Keratinocyte (primary cell): ENCODE results near the gene ODF2L. TPM values are rescaled to one million over a fixed set of nuclear protein-coding genes. Genes with fewer than 3 reads are reported as not detected.

ENCODE experiments used
- DNase-seq: peaks from one replicate; pipeline ENCODE4 v3.0.0-alpha.2; 2011; ENCODE audit warnings: low read depth, missing footprints, low spot score
- FAIRE-seq: peaks from 2 replicates; lab custom pipeline; 2011; peaks lifted over from hg19 to GRCh38; lab: Jason Lieb, UNC
- H2AFZ ChIP-seq: 2 replicates; pipeline ENCODE4 v1.6.0; 2012; ENCODE audit warnings: low read length, control low read depth, inconsistent platforms; ENCODE audit not compliant: control insufficient read depth
- H3K27ac ChIP-seq: 2 replicates; pipeline ENCODE4 v1.5.1; 2011; ENCODE audit warnings: low read length; ENCODE audit not compliant: control insufficient read depth, insufficient read depth
- H3K27me3 ChIP-seq: 3 replicates; pipeline ENCODE4 v1.6.0; 2011; ENCODE audit warnings: low read length; ENCODE audit not compliant: control insufficient read depth, insufficient read depth; ENCODE audit errors: extremely low read depth
- H3K36me3 ChIP-seq, 2 experiments: 2 replicates in 1 of 2; 3 replicates in 1 of 2; pipeline ENCODE4 v1.5.1; 2011; ENCODE audit warnings: low read length in 2 of 2, mild to moderate bottlenecking in 1 of 2; ENCODE audit not compliant: control insufficient read depth in 2 of 2, insufficient read depth in 2 of 2; ENCODE audit errors: extremely low read depth in 1 of 2
- H3K4me1 ChIP-seq: 3 replicates; pipeline ENCODE4 v1.5.1; 2011; ENCODE audit warnings: low read length; ENCODE audit not compliant: control insufficient read depth, insufficient read depth; ENCODE audit errors: extremely low read depth
- H3K4me2 ChIP-seq: 3 replicates; pipeline ENCODE4 v1.6.0; 2011; ENCODE audit warnings: low read depth, low read length; ENCODE audit not compliant: control insufficient read depth, insufficient read depth; ENCODE audit errors: extremely low read depth
- H3K4me3 ChIP-seq, 3 experiments: fragments of 200-600 bp in 1 of 3; sonication (generic) in 1 of 3; 2 replicates in 2 of 3; 3 replicates in 1 of 3; pipeline ENCODE4 v1.5.1; 2011 to 2016; ENCODE audit warnings: low read length in 3 of 3, mild to moderate bottlenecking in 3 of 3, control low read depth in 2 of 3, inconsistent platforms in 1 of 3, low read depth in 1 of 3, mixed read lengths in 1 of 3, mixed run types in 1 of 3, moderate library complexity in 1 of 3; ENCODE audit not compliant: control insufficient read depth in 2 of 3, insufficient read depth in 2 of 3; ENCODE audit errors: extremely low read depth in 1 of 3
- H3K79me2 ChIP-seq: 2 replicates; pipeline ENCODE4 v1.6.0; 2012; ENCODE audit warnings: low read length; ENCODE audit not compliant: control insufficient read depth, insufficient read depth
- H3K9ac ChIP-seq: 3 replicates; pipeline ENCODE4 v1.6.0; 2011; ENCODE audit warnings: low read length; ENCODE audit not compliant: control insufficient read depth, insufficient read depth; ENCODE audit errors: extremely low read depth
- H3K9me1 ChIP-seq: 3 replicates; pipeline ENCODE4 v1.6.0; 2011; ENCODE audit warnings: low read length; ENCODE audit not compliant: control insufficient read depth, insufficient read depth; ENCODE audit errors: extremely low read depth
- H3K9me3 ChIP-seq: 2 replicates; pipeline ENCODE4 v1.5.1; 2012; ENCODE audit warnings: low read depth, low read length; ENCODE audit not compliant: control insufficient read depth
- H4K20me1 ChIP-seq: 3 replicates; pipeline ENCODE4 v1.6.0; 2011; ENCODE audit warnings: low read length; ENCODE audit not compliant: control insufficient read depth, insufficient read depth; ENCODE audit errors: extremely low read depth
- CTCF ChIP-seq, 3 experiments: IDR thresholded peaks in 1 of 3; conservative IDR thresholded peaks in 1 of 3; optimal IDR thresholded peaks in 1 of 3; 2 replicates in 2 of 3; 3 replicates in 1 of 3; pipeline versions ENCODE3 to v1.5.1; 2011; ENCODE audit warnings: low read length in 3 of 3, mild to moderate bottlenecking in 3 of 3, moderate library complexity in 2 of 3, control low read depth in 1 of 3, inconsistent platforms in 1 of 3; ENCODE audit not compliant: insufficient read depth in 2 of 3; ENCODE audit errors: extremely low read depth in 1 of 3
- EZH2 ChIP-seq: IDR thresholded peaks from one replicate; pipeline ENCODE4 v1.6.1; 2012; ENCODE audit warnings: inconsistent platforms, mild to moderate bottlenecking, low read length, moderate library complexity
- dilution Hi-C: fragments of 300-500 bp; cut with MboI; formaldehyde crosslinking; loops from one replicate; pipeline ENCODE4 v1.7.0; 2020; ENCODE audit warnings: low sequenced_read_pairs; ENCODE audit not compliant: extremely low pct_ligation_motif_present
- polyA plus RNA-seq, 5 experiments: library from polyadenylated mRNA; depleted of rRNA in 3 of 5; stranded (reverse) in 3 of 5; stranded (forward) in 1 of 5; unstranded in 1 of 5; fragments of >200 nt; gene quantifications; 1 replicate in 1 of 5; 2 replicates in 3 of 5; 3 replicates in 1 of 5; pipeline versions ENCODE4 v1.2.1 to v1.2.3, GENCODE V29; 2011 to 2012; ENCODE audit warnings: missing spikeins in 2 of 5, low read depth in 1 of 5, low replicate concordance in 1 of 5

Gene ODF2L
- polyA plus RNA-seq, 1 donor (not counting 4 experiments of a cell fraction or from before 2014, with no cell fraction given): 22.0 TPM

DNA sequence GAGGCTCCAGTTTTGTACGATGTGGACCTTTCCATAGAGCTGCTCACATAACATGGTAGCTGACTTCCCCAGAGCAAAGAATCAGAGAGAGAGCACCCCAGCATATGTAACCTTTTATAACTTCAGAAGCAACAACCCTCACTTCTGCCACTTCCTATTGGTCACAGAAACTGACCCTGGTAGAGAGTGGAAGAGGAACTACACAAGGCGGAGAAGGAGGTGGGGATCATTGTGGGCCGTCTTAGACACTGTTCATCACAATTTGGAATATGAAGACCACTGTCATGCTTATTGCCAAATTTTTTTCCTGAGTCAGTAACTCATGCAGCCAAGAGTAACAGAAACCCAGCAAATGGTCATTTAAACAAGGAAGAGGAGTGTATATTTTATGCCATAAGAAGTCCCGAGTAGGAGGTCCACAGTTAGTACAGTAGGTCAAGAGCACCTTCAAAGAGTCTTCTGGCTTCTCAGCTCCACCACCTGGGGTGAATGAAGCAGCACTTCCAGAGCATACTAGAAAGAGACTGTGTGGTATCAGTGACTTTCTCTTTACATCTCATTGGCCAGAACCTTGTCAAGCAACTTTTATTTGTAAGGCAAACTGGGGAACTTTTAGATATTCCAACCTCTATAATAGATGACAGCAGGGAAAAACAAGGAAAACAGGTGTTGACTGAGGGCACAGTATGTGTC is 71.8 kb downstream of the ODF2L start:
- Histone ChIP-seq H3K36me3 (no peaks in the 10 kb centered on the region), H3K9me1 (no peaks in the 10 kb centered on the region), H3K79me2 (no peaks in the 10 kb centered on the region), H4K20me1 (no peaks in the 10 kb centered on the region), H3K4me3 (no peak overlapping the region), H3K27ac (no peak overlapping the region), H3K9ac (no peak overlapping the region), H2AFZ (no peak overlapping the region), H3K4me2 (no peak overlapping the region), H3K9me3 (no peaks in the 10 kb centered on the region), H3K4me1 (no peaks in the 10 kb centered on the region), H3K27me3 (no peaks in the 10 kb centered on the region)
- TF ChIP-seq CTCF (optimal IDR thresholded peaks at IDR 0.05 in 1 of 3, IDR thresholded peaks at IDR 0.05 in 1 of 3, conservative IDR thresholded peaks at IDR 0.05 in 1 of 3; ENCODE audit: extremely low read depth in 1 of 3, insufficient read depth in 2 of 3, low read length in 3 of 3): no peak
- dilution Hi-C loops: no loop called here
- no peak for DNase-seq
- FAIRE-seq: no peak

DNA sequence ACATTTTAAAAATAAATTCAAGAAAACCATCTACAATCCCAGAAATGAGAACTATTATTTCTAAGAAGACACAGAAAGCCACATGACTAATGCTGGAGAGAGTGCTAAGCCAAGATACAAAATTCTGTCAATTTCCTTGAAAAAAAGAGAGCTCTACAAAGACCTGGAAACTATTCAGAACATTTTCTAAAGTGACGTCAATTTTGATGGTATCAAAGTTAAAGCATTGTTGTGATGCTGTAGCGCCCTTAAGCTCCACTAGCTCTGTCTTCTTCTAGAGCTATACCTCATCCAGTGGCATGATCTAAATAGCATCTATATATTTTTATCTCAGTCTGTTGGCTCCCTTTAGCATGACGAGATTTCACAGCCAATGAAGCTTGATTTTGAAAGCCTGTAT is 73.9 kb downstream of the ODF2L start:
- H3K9me1 ChIP-seq: no peaks in the 10 kb centered on the region
- H3K27me3 ChIP-seq: no peaks in the 10 kb centered on the region
- dilution Hi-C loops: no loop called here
- H3K4me1 ChIP-seq: no peaks in the 10 kb centered on the region
- no peaks in the 10 kb centered on the region for H3K36me3 ChIP-seq
- no peaks in the 10 kb centered on the region for H3K9me3 ChIP-seq
- no peak overlapping the region for H3K9ac ChIP-seq
- no peak overlapping the region for H3K27ac ChIP-seq
- no peak overlapping the region for H2AFZ ChIP-seq
- H3K79me2 ChIP-seq: no peaks in the 10 kb centered on the region
- no peak for TF ChIP-seq EZH2
- no peak for TF ChIP-seq CTCF (optimal IDR thresholded peaks at IDR 0.05 in 1 of 3, IDR thresholded peaks at IDR 0.05 in 1 of 3, conservative IDR thresholded peaks at IDR 0.05 in 1 of 3; ENCODE audit: extremely low read depth in 1 of 3, insufficient read depth in 2 of 3, low read length in 3 of 3)
- H3K4me2 ChIP-seq: no peak overlapping the region
- DNase-seq (no peak), FAIRE-seq (no peak)
- H3K4me3 ChIP-seq: no peak overlapping the region
- no peaks in the 10 kb centered on the region for H4K20me1 ChIP-seq
